Measurements from ENCODE around the gene TNFSF9. TPM values are rescaled to one million over a fixed set of nuclear protein-coding genes. Genes with fewer than 3 reads are reported as not detected.
"Not testable (repeated sequence)": the region's sequence is repeated elsewhere in the genome, so short reads cannot be mapped to it uniquely, and the experiment has no call there.

The TNFSF9 gene
- total and polyA plus RNA-seq, 2 donors, result 0.52 to 2.9 TPM

- DNase-seq (ENCODE audit: low read depth in 6 of 9, low spot score in 9 of 9), result no peak
- Histone ChIP-seq H3K9me3 (ENCODE audit: control insufficient read depth in 2 of 2, insufficient read depth in 1 of 2, low read length in 1 of 2) (peaks cover 0 to 8% of the 10 kb centered on the region in 2 donors), H3K27me3 (ENCODE audit: control insufficient read depth in 2 of 2, insufficient read depth in 1 of 2, low read length in 1 of 2) (peaks cover 0 to 4% of the 10 kb centered on the region in 2 donors), H3K27ac (ENCODE audit: low read depth in 1 of 2, low read length in 1 of 2) (no peak overlapping the region), H3K4me3 (ENCODE audit: low read length in 2 of 2) (no peak overlapping the region), H3K36me3 (ENCODE audit: control insufficient read depth in 2 of 2, insufficient read depth in 2 of 2, low read length in 1 of 2) (no peaks in the 10 kb centered on the region), H3K4me1 (ENCODE audit: control insufficient read depth in 2 of 2, insufficient read depth in 2 of 2, low read length in 2 of 2) (peaks cover 0 to 11% of the 10 kb centered on the region in 2 donors)
- 92% methylated on average over 6 of the region's 6 CpGs for WGBS
These were observed 8.7 kb downstream of the TNFSF9 start for GRCh38 chr19:6539514-6539913.

- Histone ChIP-seq H3K4me3 (ENCODE audit: low read length in 2 of 2) (no peak overlapping the region), H3K9me3 (ENCODE audit: control insufficient read depth in 2 of 2, insufficient read depth in 1 of 2, low read length in 1 of 2) (peaks cover 0 to 14% of the 10 kb centered on the region in 2 donors), H3K27me3 (ENCODE audit: control insufficient read depth in 2 of 2, insufficient read depth in 1 of 2, low read length in 1 of 2) (no peaks in the 10 kb centered on the region), H3K27ac (ENCODE audit: low read depth in 1 of 2, low read length in 1 of 2) (no peak overlapping the region), H3K36me3 (ENCODE audit: control insufficient read depth in 2 of 2, insufficient read depth in 2 of 2, low read length in 1 of 2) (no peaks in the 10 kb centered on the region), H3K4me1 (ENCODE audit: control insufficient read depth in 2 of 2, insufficient read depth in 2 of 2, low read length in 2 of 2) (peaks cover 0 to 8% of the 10 kb centered on the region in 2 donors)
- WGBS, result 92% methylated on average over 13 of the region's 13 CpGs
- DNase-seq (ENCODE audit: low read depth in 6 of 9, low spot score in 9 of 9), result no peak
These were observed 10.3 kb downstream of the TNFSF9 start for GRCh38 chr19:6540918-6541689.

GRCh38 chr19:6543866-6544347, 13.1 kb downstream of the TNFSF9 start:
- H3K27ac ChIP-seq (ENCODE audit: low read depth in 1 of 2, low read length in 1 of 2), result no peak overlapping the region
- no peaks in the 10 kb centered on the region for H3K27me3 ChIP-seq (ENCODE audit: control insufficient read depth in 2 of 2, insufficient read depth in 1 of 2, low read length in 1 of 2)
- no peaks in the 10 kb centered on the region for H3K4me1 ChIP-seq (ENCODE audit: control insufficient read depth in 2 of 2, insufficient read depth in 2 of 2, low read length in 2 of 2)
- H3K36me3 ChIP-seq (ENCODE audit: control insufficient read depth in 2 of 2, insufficient read depth in 2 of 2, low read length in 1 of 2), result no peaks in the 10 kb centered on the region
- peaks cover 0 to 17% of the 10 kb centered on the region in 2 donors for H3K9me3 ChIP-seq (ENCODE audit: control insufficient read depth in 2 of 2, insufficient read depth in 1 of 2, low read length in 1 of 2)
- 77% methylated on average over 11 of the region's 11 CpGs for WGBS
- DNase-seq (ENCODE audit: low read depth in 6 of 9, low spot score in 9 of 9), result no peak
- H3K4me3 ChIP-seq (ENCODE audit: low read length in 2 of 2), result no peak overlapping the region

DNA sequence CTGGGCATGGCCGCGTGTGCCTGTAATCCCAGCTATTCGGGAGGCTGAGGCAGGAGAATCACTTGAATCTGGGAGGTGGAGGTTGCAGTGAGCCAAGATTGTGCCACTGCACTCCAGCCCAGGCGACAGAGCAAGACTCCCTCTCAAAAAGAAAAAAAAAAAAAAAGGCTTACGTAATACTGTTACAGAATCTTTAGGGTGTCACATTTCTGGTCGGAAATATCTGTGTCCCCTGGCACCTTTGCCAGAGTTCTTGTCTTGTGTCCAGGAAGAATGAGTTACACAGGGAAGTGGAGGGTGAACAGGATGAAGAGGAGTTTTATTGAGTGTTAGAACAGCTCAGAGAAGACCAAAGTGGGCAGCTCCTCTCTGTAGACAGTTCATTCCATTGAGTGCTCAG, 19.9 kb downstream of the TNFSF9 start:
- not testable (repeated sequence) for H3K4me3 ChIP-seq (ENCODE audit: low read length in 2 of 2); H3K27ac ChIP-seq (ENCODE audit: low read depth in 1 of 2, low read length in 1 of 2); H3K4me1 ChIP-seq (ENCODE audit: control insufficient read depth in 2 of 2, insufficient read depth in 2 of 2, low read length in 2 of 2); DNase-seq (ENCODE audit: low read depth in 6 of 9, low spot score in 9 of 9); H3K36me3 ChIP-seq (ENCODE audit: control insufficient read depth in 2 of 2, insufficient read depth in 2 of 2, low read length in 1 of 2); H3K27me3 ChIP-seq (ENCODE audit: control insufficient read depth in 2 of 2, insufficient read depth in 1 of 2, low read length in 1 of 2)
- 94% methylated on average over 6 of the region's 6 CpGs for WGBS
- H3K9me3 ChIP-seq (ENCODE audit: control insufficient read depth in 2 of 2, insufficient read depth in 1 of 2, low read length in 1 of 2), result peaks cover 2 to 17% of the 10 kb centered on the region in 2 donors

DNA sequence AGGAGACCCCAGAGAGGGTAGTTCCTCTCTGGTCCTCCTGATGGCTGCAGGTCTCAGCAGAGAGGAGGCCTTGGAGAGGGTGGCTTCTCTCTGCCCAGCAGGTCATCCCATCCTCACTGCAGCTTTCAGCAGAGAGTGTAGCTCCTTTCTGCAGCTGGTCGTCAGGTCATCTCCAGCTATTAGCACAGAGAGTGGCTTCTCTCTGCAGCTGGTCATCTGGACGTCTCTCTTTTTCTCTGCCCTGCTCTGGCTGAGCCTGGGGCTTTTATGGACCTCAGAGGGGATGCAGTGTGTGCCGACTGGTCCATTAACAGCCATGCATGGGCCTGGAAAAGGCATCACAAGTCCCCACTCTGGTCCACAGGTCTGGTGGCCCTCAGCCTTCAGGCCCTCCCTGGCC, 20.3 kb downstream of the TNFSF9 start:
- H3K27ac ChIP-seq (ENCODE audit: low read depth in 1 of 2, low read length in 1 of 2), result no peak overlapping the region
- WGBS, result 96% methylated on average over 3 of the region's 3 CpGs
- H3K4me3 ChIP-seq (ENCODE audit: low read length in 2 of 2), result no peak overlapping the region
- H3K27me3 ChIP-seq (ENCODE audit: control insufficient read depth in 2 of 2, insufficient read depth in 1 of 2, low read length in 1 of 2), result peaks cover 0 to 5% of the 10 kb centered on the region in 2 donors
- no peaks in the 10 kb centered on the region for H3K36me3 ChIP-seq (ENCODE audit: control insufficient read depth in 2 of 2, insufficient read depth in 2 of 2, low read length in 1 of 2)
- H3K4me1 ChIP-seq (ENCODE audit: control insufficient read depth in 2 of 2, insufficient read depth in 2 of 2, low read length in 2 of 2), result peaks cover 0 to 5% of the 10 kb centered on the region in 2 donors
- DNase-seq (ENCODE audit: low read depth in 6 of 9, low spot score in 9 of 9), result no peak
- peaks cover 2 to 14% of the 10 kb centered on the region in 2 donors for H3K9me3 ChIP-seq (ENCODE audit: control insufficient read depth in 2 of 2, insufficient read depth in 1 of 2, low read length in 1 of 2)

DNA sequence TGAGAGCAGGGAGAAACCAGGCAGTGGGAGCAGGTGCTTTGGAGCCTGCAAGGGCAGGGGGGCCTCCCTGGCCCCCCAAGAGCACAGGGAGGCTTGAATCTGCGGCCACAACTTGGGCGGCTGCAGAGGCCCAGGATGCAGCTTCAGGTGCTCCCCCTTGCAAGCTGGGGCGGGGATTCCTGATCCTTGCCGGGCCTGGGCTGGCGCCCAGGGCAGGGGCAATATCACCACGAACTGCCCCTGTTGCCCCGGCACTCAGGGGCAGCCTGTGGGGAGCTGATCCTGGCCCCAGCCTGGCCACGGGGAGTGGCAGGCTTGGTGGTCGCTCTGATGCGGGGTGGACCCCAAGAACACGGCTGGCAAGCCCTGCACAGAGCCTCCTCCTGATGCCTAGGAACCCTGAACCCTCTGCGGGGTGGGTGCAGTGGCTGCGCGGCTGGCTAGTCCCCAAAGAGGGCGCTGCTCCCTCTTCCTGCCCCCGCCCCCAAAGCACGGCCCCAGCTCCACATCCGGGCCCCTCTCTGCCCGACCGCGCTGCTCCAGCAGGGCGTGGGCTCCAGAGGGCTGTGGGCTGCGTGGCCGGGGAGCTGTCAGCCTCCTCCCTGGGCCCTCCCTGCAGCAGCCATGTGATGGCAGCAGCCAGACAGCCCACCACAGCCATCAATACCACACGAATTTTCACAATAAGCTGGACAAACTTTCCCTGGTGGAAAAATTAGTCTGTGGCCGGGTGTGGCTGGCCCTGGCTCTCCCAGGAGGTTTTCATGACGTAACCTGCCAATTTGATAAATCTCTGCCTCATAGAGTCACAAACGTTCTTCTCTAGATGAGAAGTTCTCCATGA, 21.0 kb downstream of the TNFSF9 start:
- H3K27me3 ChIP-seq (ENCODE audit: control insufficient read depth in 2 of 2, insufficient read depth in 1 of 2, low read length in 1 of 2), result peaks cover 0 to 5% of the 10 kb centered on the region in 2 donors
- no peak overlapping the region for H3K4me3 ChIP-seq (ENCODE audit: low read length in 2 of 2)
- peak in 1 of 9 donors; percentile 47 for DNase-seq (ENCODE audit: low read depth in 6 of 9, low spot score in 9 of 9)
- no peak overlapping the region for H3K27ac ChIP-seq (ENCODE audit: low read depth in 1 of 2, low read length in 1 of 2)
- no peaks in the 10 kb centered on the region for H3K36me3 ChIP-seq (ENCODE audit: control insufficient read depth in 2 of 2, insufficient read depth in 2 of 2, low read length in 1 of 2)
- H3K9me3 ChIP-seq (ENCODE audit: control insufficient read depth in 2 of 2, insufficient read depth in 1 of 2, low read length in 1 of 2), result peaks cover 2 to 10% of the 10 kb centered on the region in 2 donors
- peaks cover 0 to 5% of the 10 kb centered on the region in 2 donors for H3K4me1 ChIP-seq (ENCODE audit: control insufficient read depth in 2 of 2, insufficient read depth in 2 of 2, low read length in 2 of 2)
- WGBS, result 39% methylated on average over 28 of the region's 28 CpGs

DNA sequence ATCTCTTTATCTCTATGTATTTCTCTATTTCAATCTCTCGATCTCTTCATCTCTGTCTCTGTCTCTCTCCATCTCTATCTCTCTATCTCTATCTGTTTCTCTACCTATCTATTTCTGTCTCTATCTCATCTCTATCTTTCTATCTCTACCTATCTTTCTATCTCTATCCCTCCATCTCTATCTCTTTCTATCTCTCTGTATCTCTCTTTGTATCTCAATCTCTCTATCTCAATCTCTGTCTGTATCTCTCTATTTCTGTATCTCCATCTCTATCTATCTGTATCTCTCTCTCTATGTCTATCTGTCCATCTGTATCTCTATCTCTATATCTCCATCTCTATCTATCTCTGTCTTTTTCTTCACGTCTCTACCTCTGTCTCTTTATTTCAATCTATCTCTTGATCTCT, 25.2 kb downstream of the TNFSF9 start:
- Histone ChIP-seq H3K9me3 (ENCODE audit: control insufficient read depth in 2 of 2, insufficient read depth in 1 of 2, low read length in 1 of 2) (peaks cover 2 to 6% of the 10 kb centered on the region in 2 donors), H3K4me1 (ENCODE audit: control insufficient read depth in 2 of 2, insufficient read depth in 2 of 2, low read length in 2 of 2) (peaks cover 0 to 5% of the 10 kb centered on the region in 2 donors), H3K4me3 (ENCODE audit: low read length in 2 of 2) (no peak overlapping the region), H3K36me3 (ENCODE audit: control insufficient read depth in 2 of 2, insufficient read depth in 2 of 2, low read length in 1 of 2) (no peaks in the 10 kb centered on the region), H3K27ac (ENCODE audit: low read depth in 1 of 2, low read length in 1 of 2) (no peak overlapping the region), H3K27me3 (ENCODE audit: control insufficient read depth in 2 of 2, insufficient read depth in 1 of 2, low read length in 1 of 2) (peaks cover 0 to 5% of the 10 kb centered on the region in 2 donors)
- DNase-seq (ENCODE audit: low read depth in 6 of 9, low spot score in 9 of 9), result no peak
- 92% methylated on average over 2 of the region's 2 CpGs for WGBS

DNA sequence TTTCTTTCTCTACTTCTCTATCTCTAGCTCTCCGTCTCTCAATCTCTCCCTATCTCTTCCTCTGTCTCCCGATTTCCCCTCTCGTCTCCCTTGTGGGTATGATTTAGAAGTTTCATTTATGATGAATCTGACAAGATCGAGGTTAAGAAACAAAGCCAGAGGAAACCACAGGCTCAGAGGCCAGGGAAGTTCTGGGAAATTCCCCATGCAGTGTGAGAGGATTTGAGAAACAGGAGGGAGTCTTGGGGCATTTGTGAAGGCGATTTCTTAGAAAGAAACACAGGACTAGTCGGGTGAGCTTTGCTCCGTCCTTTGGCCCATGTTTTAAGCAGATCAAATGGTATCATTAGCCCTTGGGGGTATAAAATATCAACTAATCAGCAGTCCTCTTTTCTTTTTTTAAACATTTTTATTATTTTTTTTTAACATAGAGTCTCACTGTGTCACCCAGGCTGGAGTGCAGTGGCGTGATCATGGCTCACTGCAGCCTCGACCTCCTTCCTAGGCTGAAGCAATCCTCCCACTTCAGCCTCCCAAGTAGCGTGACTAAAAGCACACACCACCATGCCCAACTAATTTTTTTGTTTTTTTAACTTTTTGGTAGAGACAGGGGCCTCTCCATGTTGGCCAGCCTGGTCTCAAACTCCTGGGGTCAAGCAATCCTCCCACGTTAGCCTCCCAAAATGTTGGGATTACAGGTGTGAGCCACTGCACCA, 25.8 kb downstream of the TNFSF9 start:
- Histone ChIP-seq H3K4me1 (ENCODE audit: control insufficient read depth in 2 of 2, insufficient read depth in 2 of 2, low read length in 2 of 2) (peaks cover 0 to 5% of the 10 kb centered on the region in 2 donors), H3K27me3 (ENCODE audit: control insufficient read depth in 2 of 2, insufficient read depth in 1 of 2, low read length in 1 of 2) (peaks cover 0 to under 1% of the 10 kb centered on the region in 2 donors), H3K27ac (ENCODE audit: low read depth in 1 of 2, low read length in 1 of 2) (no peak overlapping the region), H3K9me3 (ENCODE audit: control insufficient read depth in 2 of 2, insufficient read depth in 1 of 2, low read length in 1 of 2) (peaks cover 0 to under 1% of the 10 kb centered on the region in 2 donors), H3K36me3 (ENCODE audit: control insufficient read depth in 2 of 2, insufficient read depth in 2 of 2, low read length in 1 of 2) (no peaks in the 10 kb centered on the region), H3K4me3 (ENCODE audit: low read length in 2 of 2) (no peak overlapping the region)
- peak in 1 of 9 donors; percentile 18 for DNase-seq (ENCODE audit: low read depth in 6 of 9, low spot score in 9 of 9)
- 45% methylated on average over 11 of the region's 11 CpGs for WGBS
